Measurements from ENCODE around the gene CCDC28B.

CCDC28B gene

DNA sequence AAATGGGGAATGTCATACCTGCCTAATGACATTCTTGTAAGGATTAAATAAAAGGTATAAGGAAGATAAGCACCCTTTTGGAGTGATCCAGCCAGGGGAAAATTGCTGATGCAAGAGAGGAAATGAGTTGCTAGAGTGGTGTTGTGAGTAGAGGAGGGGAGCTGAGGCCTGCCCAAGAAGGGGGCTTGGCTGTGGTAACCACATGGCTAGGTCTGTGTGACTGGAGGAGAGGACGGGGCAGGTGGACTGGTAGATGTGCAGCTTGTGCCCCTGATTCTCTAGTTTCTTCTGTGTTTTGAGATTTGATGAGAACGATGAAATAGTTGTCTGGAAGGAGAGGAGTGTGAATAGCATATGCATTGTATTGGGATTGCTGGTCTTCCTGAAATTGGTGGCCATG lies 14.3 kb upstream of the CCDC28B start:
- in situ Hi-C loops (cut with HindIII; ENCODE audit: low pct_ligation_motif_present, low sequenced_read_pairs) = no loop called here
- no peak for TF ChIP-seq CTCF (IDR thresholded peaks at IDR 0.05; ENCODE audit: low read depth, low read length, missing control alignments)
- Histone ChIP-seq H3K27ac (no peak overlapping the region), H3K4me3 (ENCODE audit: low read depth, low read length) (no peak overlapping the region), H3K27me3 (replicated peaks) (no peaks in the 10 kb centered on the region), H3K36me3 (replicated peaks) (peaks cover 72% of the 10 kb centered on the region)
- no peak for DNase-seq

DNA sequence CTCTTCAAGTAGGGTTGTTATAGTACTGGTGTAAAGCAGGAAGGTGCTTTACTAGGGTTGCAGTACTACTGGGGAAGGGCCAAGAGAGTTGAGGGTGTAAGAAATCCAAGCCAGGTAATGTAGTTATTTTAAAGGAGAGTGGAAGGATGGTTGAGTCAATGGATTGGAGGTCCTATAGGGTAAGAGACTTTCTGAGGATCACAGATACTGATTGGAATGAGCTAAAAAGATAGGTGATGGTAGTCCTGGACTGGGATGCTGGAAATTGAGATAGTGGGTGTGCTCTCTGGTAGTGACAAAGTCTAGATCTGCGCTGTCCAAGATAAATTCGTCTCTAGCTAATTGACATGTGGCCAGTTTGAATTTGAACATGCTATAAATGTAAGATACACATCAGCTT lies 13.9 kb upstream of the CCDC28B start:
- peaks cover 76% of the 10 kb centered on the region for H3K36me3 ChIP-seq (replicated peaks)
- TF ChIP-seq CTCF (IDR thresholded peaks at IDR 0.05; ENCODE audit: low read depth, low read length, missing control alignments) = no peak
- H3K27me3 ChIP-seq (replicated peaks) = no peaks in the 10 kb centered on the region
- H3K4me3 ChIP-seq (ENCODE audit: low read depth, low read length) = no peak overlapping the region
- DNase-seq = no peak
- no peak overlapping the region for H3K27ac ChIP-seq
- in situ Hi-C loops (cut with HindIII; ENCODE audit: low pct_ligation_motif_present, low sequenced_read_pairs) = no loop called here

GRCh38 chr1:32187850-32188249 lies 12.5 kb upstream of the CCDC28B start:
- H3K4me3 ChIP-seq (ENCODE audit: low read depth, low read length) = no peak overlapping the region
- H3K27ac ChIP-seq = no peak overlapping the region
- DNase-seq = no peak
- peaks cover 85% of the 10 kb centered on the region for H3K36me3 ChIP-seq (replicated peaks)
- in situ Hi-C loops (cut with HindIII; ENCODE audit: low pct_ligation_motif_present, low sequenced_read_pairs) = no loop called here
- H3K27me3 ChIP-seq (replicated peaks) = no peaks in the 10 kb centered on the region
- TF ChIP-seq CTCF (IDR thresholded peaks at IDR 0.05; ENCODE audit: low read depth, low read length, missing control alignments) = no peak

DNA sequence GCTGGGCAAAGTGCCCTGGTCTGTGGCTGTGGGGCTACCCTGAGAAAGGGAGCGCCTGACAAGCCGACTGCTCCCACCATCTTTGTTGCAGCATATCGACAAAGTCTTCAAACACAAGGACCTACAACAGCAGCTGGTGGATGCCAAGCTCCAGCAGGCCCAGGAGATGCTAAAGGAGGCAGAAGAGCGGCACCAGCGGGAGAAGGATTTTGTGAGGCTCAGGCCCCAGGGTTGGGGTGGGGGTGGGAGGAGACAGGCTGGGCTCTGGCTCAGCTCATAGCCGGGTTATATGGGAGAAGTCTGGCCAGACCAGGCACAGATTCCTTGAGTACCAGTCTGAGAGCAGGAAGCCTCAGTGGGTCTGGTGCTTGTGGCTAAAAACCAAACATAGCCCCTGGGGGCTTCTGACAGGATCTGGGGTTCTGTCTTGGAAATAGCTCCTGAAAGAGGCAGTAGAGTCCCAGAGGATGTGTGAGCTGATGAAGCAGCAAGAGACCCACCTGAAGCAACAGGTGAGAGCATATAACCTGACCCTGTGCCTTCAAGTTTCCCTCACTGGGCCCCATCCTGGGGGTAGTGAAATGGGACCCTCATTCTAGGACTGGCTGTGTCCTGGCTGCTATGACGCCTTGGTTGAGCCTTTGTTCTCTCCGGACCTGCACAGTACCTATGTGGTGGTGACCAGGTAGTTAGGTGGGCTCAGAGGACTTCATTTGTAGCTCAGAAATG lies 8.0 kb upstream of the CCDC28B start:
- in situ Hi-C loops (cut with HindIII; ENCODE audit: low pct_ligation_motif_present, low sequenced_read_pairs) = no loop called here
- H3K27ac ChIP-seq = no peak overlapping the region

DNA sequence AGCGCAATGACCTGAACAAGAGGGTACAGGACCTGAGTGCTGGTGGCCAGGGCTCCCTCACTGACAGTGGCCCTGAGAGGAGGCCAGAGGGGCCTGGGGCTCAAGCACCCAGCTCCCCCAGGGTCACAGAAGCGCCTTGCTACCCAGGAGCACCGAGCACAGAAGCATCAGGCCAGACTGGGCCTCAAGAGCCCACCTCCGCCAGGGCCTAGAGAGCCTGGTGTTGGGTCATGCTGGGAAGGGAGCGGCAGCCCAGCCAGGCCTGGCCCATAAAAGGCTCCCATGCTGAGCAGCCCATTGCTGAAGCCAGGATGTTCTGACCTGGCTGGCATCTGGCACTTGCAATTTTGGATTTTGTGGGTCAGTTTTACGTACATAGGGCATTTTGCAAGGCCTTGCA lies 5.4 kb upstream of the CCDC28B start:
- no peak overlapping the region for H3K27ac ChIP-seq
- TF ChIP-seq CTCF (IDR thresholded peaks at IDR 0.05; ENCODE audit: low read depth, low read length, missing control alignments) = no peak

More for the DNA sequence above, 8.0 kb upstream of the CCDC28B start:
- Histone ChIP-seq H3K4me3 (ENCODE audit: low read depth, low read length) (no peak overlapping the region), H3K27me3 (replicated peaks) (no peaks in the 10 kb centered on the region), H3K36me3 (replicated peaks) (peaks cover 95% of the 10 kb centered on the region)
- no peak for DNase-seq
- TF ChIP-seq CTCF (IDR thresholded peaks at IDR 0.05; ENCODE audit: low read depth, low read length, missing control alignments) = no peak

GRCh38 chr1:32195531-32195930 lies 4.9 kb upstream of the CCDC28B start:
- no peak for TF ChIP-seq CTCF (IDR thresholded peaks at IDR 0.05; ENCODE audit: low read depth, low read length, missing control alignments)
- no peak for DNase-seq
- Histone ChIP-seq H3K4me3 (ENCODE audit: low read depth, low read length) (no peak overlapping the region), H3K36me3 (replicated peaks) (peaks cover 72% of the 10 kb centered on the region), H3K27me3 (replicated peaks) (no peaks in the 10 kb centered on the region), H3K27ac (no peak overlapping the region)
- in situ Hi-C loops (cut with HindIII; ENCODE audit: low pct_ligation_motif_present, low sequenced_read_pairs) = no loop called here

More for the DNA sequence above, 5.4 kb upstream of the CCDC28B start:
- no peak overlapping the region for H3K4me3 ChIP-seq (ENCODE audit: low read depth, low read length)
- DNase-seq = no peak
- peaks cover 78% of the 10 kb centered on the region for H3K36me3 ChIP-seq (replicated peaks)
- H3K27me3 ChIP-seq (replicated peaks) = no peaks in the 10 kb centered on the region
- in situ Hi-C loops (cut with HindIII; ENCODE audit: low pct_ligation_motif_present, low sequenced_read_pairs) = no loop called here
